ENCODE results near the gene CNTN5.

Gene CNTN5

GRCh38 chr11:100329352-100329751, 1308.6 kb downstream of the CNTN5 start:
- DNase-seq (ENCODE audit: low read depth), result no peak

- DNase-seq (ENCODE audit: low read depth), result no peak
Observed at GRCh38 chr11:100336873-100337272, 1316.1 kb downstream of the CNTN5 start.

- no peak for DNase-seq (ENCODE audit: low read depth)
Observed at GRCh38 chr11:100338144-100338840, 1317.5 kb downstream of the CNTN5 start.

- DNase-seq (ENCODE audit: low read depth), result no peak
Observed at GRCh38 chr11:100340466-100341319, 1319.9 kb downstream of the CNTN5 start.

GRCh38 chr11:100353083-100353482, 1332.3 kb downstream of the CNTN5 start:
- DNase-seq (ENCODE audit: low read depth), result peak; percentile 26

- peak; percentile 19 for DNase-seq (ENCODE audit: low read depth)
Observed at GRCh38 chr11:100354736-100355135, 1334.0 kb downstream of the CNTN5 start.

- DNase-seq (ENCODE audit: low read depth), result no peak
Observed at GRCh38 chr11:100356035-100356434, 1335.3 kb downstream of the CNTN5 start.

GRCh38 chr11:100359281-100359680, 1338.5 kb downstream of the CNTN5 start:
- DNase-seq (ENCODE audit: low read depth), result no peak

- no peak for DNase-seq (ENCODE audit: low read depth)
Observed at GRCh38 chr11:100367892-100368291, 1347.1 kb downstream of the CNTN5 start.

- DNase-seq (ENCODE audit: low read depth), result no peak
Observed at GRCh38 chr11:100383357-100383865, 1362.7 kb downstream of the CNTN5 start.

- no peak for DNase-seq (ENCODE audit: low read depth)
Observed at GRCh38 chr11:100396266-100396665, 1375.5 kb downstream of the CNTN5 start.

- no peak for DNase-seq (ENCODE audit: low read depth)
Observed at GRCh38 chr11:100397401-100397800, 1376.7 kb downstream of the CNTN5 start.

- peak; percentile 61 for DNase-seq (ENCODE audit: low read depth)
Observed at GRCh38 chr11:100403816-100404215, 1383.1 kb downstream of the CNTN5 start.

- DNase-seq (ENCODE audit: low read depth), result no peak
Observed at GRCh38 chr11:100404907-100405306, 1384.2 kb downstream of the CNTN5 start.

Data from HS-5 (cell line).